Measurements from ENCODE around the gene RAPGEF1. TPM values are rescaled to one million over a fixed set of nuclear protein-coding genes. Genes with fewer than 3 reads are reported as not detected.

RAPGEF1 gene, protein sequence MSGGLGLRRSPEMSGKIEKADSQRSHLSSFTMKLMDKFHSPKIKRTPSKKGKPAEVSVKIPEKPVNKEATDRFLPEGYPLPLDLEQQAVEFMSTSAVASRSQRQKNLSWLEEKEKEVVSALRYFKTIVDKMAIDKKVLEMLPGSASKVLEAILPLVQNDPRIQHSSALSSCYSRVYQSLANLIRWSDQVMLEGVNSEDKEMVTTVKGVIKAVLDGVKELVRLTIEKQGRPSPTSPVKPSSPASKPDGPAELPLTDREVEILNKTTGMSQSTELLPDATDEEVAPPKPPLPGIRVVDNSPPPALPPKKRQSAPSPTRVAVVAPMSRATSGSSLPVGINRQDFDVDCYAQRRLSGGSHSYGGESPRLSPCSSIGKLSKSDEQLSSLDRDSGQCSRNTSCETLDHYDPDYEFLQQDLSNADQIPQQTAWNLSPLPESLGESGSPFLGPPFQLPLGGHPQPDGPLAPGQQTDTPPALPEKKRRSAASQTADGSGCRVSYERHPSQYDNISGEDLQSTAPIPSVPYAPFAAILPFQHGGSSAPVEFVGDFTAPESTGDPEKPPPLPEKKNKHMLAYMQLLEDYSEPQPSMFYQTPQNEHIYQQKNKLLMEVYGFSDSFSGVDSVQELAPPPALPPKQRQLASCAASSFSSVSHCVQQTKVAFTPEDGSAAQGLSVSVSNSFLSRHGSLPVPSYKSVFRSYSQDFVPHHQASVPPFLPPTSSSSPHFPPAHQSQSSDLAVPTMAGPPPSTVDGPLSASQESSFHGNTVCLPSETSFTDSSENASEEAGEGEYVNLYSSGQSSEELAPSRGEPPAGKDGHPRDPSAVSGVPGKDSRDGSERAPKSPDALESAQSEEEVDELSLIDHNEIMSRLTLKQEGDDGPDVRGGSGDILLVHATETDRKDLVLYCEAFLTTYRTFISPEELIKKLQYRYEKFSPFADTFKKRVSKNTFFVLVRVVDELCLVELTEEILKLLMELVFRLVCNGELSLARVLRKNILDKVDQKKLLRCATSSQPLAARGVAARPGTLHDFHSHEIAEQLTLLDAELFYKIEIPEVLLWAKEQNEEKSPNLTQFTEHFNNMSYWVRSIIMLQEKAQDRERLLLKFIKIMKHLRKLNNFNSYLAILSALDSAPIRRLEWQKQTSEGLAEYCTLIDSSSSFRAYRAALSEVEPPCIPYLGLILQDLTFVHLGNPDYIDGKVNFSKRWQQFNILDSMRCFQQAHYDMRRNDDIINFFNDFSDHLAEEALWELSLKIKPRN (N-terminal part only)
- 10 to 100 TPM; 32.0 to 57.3 (median 38.9) TPM for total RNA-seq

DNA sequence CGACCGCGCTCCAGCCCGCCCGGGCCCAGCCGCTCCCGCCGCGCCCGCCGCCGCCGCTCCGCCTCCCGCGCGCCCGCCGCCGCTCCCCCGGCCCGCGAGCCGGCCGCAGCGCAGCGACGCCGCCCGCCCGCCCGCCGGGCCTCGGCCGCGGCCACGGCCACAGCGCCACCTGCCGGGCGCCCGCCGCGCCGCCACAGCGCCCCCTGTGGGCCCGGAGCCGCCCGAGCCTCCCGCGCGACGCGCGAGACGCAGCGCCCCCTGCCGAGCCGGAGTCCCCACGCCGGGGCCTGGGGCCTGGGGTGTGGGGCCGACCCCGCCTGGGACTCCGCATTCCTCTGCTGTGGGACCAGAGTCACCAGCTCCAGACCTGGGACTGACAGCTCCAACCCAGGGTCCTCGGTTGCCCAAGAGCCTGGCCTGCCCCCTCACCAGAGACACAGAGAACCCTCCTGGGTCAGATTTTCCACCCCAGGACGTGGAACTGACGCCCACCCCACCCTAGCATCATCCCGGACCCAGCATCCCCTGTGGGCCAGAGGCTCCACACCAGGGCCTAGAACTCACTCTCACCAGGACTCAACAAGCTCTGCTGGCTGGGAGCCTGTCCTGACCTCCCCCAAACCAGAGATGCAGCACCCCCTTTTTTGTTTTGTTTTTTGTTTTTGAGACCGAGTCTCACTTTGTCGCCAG lies at the start of gene RAPGEF1:
Gene RAPGEF1, minus strand, starts transcription at position 118 of the 690 bp plus-strand sequence. CDS start 246 bp downstream, outside the sequence.
- H3K27ac ChIP-seq: peak within 1 kb of the TSS; percentile 44 to 92 (median 82)
- DNase-seq (ENCODE audit: low spot score in 2 of 2): peak in 1 of 2 donors; percentile 46
- no peaks in the 10 kb centered on the region for H3K27me3 ChIP-seq
- TF ChIP-seq, protein P1, sequence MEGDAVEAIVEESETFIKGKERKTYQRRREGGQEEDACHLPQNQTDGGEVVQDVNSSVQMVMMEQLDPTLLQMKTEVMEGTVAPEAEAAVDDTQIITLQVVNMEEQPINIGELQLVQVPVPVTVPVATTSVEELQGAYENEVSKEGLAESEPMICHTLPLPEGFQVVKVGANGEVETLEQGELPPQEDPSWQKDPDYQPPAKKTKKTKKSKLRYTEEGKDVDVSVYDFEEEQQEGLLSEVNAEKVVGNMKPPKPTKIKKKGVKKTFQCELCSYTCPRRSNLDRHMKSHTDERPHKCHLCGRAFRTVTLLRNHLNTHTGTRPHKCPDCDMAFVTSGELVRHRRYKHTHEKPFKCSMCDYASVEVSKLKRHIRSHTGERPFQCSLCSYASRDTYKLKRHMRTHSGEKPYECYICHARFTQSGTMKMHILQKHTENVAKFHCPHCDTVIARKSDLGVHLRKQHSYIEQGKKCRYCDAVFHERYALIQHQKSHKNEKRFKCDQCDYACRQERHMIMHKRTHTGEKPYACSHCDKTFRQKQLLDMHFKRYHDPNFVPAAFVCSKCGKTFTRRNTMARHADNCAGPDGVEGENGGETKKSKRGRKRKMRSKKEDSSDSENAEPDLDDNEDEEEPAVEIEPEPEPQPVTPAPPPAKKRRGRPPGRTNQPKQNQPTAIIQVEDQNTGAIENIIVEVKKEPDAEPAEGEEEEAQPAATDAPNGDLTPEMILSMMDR (IDR thresholded peaks at IDR 0.05): peak; percentile 82 to 98 (median 98)
- TF ChIP-seq POLR2A (IDR thresholded peaks at IDR 0.05): no peak
- peaks cover 0 to 39% (median 28%) of the 10 kb centered on the region in 4 donors for H3K4me1 ChIP-seq
- H3K9me3 ChIP-seq: no peaks in the 10 kb centered on the region
- 26 to 80% methylated on average over 6 to 20 of the region's 69 CpGs for WGBS, 2 donors
- H3K36me3 ChIP-seq: no peaks in the 10 kb centered on the region
- H3K4me3 ChIP-seq: peak within 1 kb of the TSS; percentile 46 to 72 (median 65)

DNA sequence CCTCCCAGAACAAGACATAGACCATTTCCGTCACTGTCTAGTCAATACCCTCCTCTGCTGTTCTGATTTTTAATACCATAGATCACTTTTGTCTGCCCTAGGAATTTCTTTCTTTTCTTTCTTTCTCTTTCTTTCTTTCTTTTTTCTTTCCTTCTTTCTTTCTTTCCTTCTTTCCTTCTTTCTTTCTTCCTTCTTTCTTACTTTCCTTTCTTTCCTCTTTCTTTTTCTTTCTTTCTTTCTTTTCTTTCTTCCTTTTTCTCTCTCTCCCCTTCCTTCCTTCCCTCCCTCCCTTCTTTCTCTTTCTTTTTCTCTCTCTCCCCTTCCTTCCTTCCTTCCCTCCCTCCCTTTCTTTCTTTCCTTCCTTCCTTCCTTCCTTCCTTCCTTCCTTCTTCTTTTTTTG lies 49.0 kb upstream of the RAPGEF1 start:
- Histone ChIP-seq H3K27me3 (peaks cover 0 to 44% of the 10 kb centered on the region in 2 donors), H3K27ac (no peak overlapping the region), H3K36me3 (no peaks in the 10 kb centered on the region), H3K9me3 (peaks cover 0 to 14% (median 0%) of the 10 kb centered on the region in 4 donors), H3K4me1 (no peaks in the 10 kb centered on the region), H3K4me3 (no peak overlapping the region)
- 68% methylated on average over 1 of the region's 1 CpG for WGBS, 2 donors
- TF ChIP-seq POLR2A (IDR thresholded peaks at IDR 0.05) (no peak), EP300 (IDR thresholded peaks at IDR 0.05) (no peak)
- TF ChIP-seq, protein P1 (IDR thresholded peaks at IDR 0.05): no peak
- DNase-seq (ENCODE audit: low spot score in 2 of 2): no peak

DNA sequence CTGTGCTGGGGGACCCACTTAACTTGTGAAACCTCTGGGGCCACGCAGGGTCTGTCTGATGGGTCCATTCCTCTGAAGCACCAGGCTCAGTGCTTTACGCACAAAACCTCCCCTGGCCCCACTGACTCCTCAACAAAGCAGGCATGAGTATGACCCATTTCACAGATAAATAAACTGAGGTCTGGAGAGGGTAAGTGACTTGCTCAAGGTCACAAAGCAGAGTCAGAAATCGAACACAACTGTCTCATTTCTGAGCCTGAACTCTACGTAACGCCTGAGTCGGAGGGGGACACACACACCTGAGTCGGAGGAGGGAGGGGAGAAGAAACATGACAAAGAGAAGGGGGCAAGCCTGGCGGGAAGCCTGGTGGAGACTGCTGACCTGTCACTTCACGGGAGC lies 48.0 kb upstream of the RAPGEF1 start:
- Histone ChIP-seq H3K9me3 (peaks cover 0 to 24% (median 0%) of the 10 kb centered on the region in 4 donors), H3K27ac (no peak overlapping the region), H3K4me1 (no peaks in the 10 kb centered on the region), H3K4me3 (no peak overlapping the region), H3K27me3 (peaks cover 0 to 44% of the 10 kb centered on the region in 2 donors), H3K36me3 (no peaks in the 10 kb centered on the region)
- 74 to 76% methylated on average over 9 of the region's 9 CpGs for WGBS, 2 donors
- DNase-seq (ENCODE audit: low spot score in 2 of 2): no peak
- TF ChIP-seq, protein P1 (IDR thresholded peaks at IDR 0.05): no peak
- TF ChIP-seq POLR2A (IDR thresholded peaks at IDR 0.05) (no peak), EP300 (IDR thresholded peaks at IDR 0.05) (no peak)

DNA sequence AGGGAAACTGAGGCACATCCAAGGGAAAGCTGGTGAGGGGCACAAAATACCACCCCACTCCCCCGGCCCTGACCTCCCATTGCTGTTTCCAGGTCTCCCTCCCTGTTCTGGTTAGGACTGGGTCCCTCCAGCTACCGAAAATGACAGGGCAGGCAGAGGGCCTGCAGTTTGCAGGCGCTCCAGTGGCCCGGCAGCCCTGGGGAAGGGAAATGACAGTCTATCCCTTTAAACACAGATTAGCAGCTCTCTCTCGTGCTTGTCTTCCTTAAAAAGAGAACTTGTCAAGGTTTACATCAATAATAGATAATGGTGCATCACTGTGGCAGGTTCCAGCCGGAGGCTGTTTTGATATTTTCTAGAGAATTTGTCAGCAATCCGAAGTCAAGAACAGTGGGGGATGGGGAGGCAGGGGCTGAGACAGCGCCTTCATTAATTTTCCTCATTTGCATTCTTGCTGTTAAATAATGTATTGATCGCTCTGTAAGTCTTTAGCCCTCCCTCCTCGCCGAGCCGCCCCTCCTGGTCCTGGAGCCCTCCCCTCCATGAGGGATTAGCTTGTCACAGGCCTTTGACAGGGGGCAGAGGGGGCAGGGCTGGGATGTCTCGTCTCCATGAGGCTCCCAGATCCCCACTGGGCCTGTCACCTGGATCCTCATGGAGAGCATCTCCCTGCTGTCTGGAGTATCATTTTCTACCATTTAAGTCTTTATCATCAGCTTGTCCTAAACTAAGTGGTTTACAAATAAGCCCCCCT lies 45.0 kb upstream of the RAPGEF1 start:
- Histone ChIP-seq H3K36me3 (no peaks in the 10 kb centered on the region), H3K27me3 (peaks cover 0 to 44% of the 10 kb centered on the region in 2 donors), H3K9me3 (peaks cover 0 to 24% (median 0%) of the 10 kb centered on the region in 4 donors), H3K27ac (no peak overlapping the region), H3K4me1 (no peaks in the 10 kb centered on the region), H3K4me3 (no peak overlapping the region)
- WGBS, 2 donors: 66 to 67% methylated on average over 13 of the region's 13 CpGs
- TF ChIP-seq POLR2A (IDR thresholded peaks at IDR 0.05) (no peak), EP300 (IDR thresholded peaks at IDR 0.05) (no peak)
- TF ChIP-seq, protein P1 (IDR thresholded peaks at IDR 0.05): no peak
- no peak for DNase-seq (ENCODE audit: low spot score in 2 of 2)

Measured in tibial nerve (tissue), 4 donors.